Activated naive CD4-positive, alpha-beta T cell treated with anti-CD3 and anti-CD28 coated beads, Interleukin-2, amount 50 U/mL, for 16 hours (primary cell): Measurements from ENCODE around the gene SMIM34.
"Not testable (repeated sequence)": the region's sequence is repeated elsewhere in the genome, so short reads cannot be mapped to it uniquely, and the experiment has no call there.

ENCODE experiments used
- DNase-seq: peaks from one replicate; pipeline ENCODE4 v3.0.0-alpha.2; 2020

Gene SMIM34

GRCh38 chr21:34423805-34424204, at the start of gene SMIM34:
TSS of gene SMIM34 (minus strand) at chr21:34423951. CDS start at chr21:34423839, 112 bp downstream.
- not testable (repeated sequence) for DNase-seq

GRCh38 chr21:34467333-34467732, 43.6 kb upstream of the SMIM34 start:
- not testable (repeated sequence) for DNase-seq

- DNase-seq: not testable (repeated sequence)
Observed at GRCh38 chr21:34459426-34459825, 35.7 kb upstream of the SMIM34 start.

- not testable (repeated sequence) for DNase-seq
Observed at GRCh38 chr21:34458266-34458665, 34.5 kb upstream of the SMIM34 start.

GRCh38 chr21:34456180-34456579, 32.4 kb upstream of the SMIM34 start:
- DNase-seq: not testable (repeated sequence)

GRCh38 chr21:34455628-34456027, 31.9 kb upstream of the SMIM34 start:
- not testable (repeated sequence) for DNase-seq

- DNase-seq: not testable (repeated sequence)
Observed at GRCh38 chr21:34447018-34447417, 23.3 kb upstream of the SMIM34 start.

GRCh38 chr21:34443486-34443885, 19.7 kb upstream of the SMIM34 start:
- DNase-seq: not testable (repeated sequence)

GRCh38 chr21:34429710-34430109, 6.0 kb upstream of the SMIM34 start:
- DNase-seq: not testable (repeated sequence)

GRCh38 chr21:34428441-34428840, 4.7 kb upstream of the SMIM34 start:
- not testable (repeated sequence) for DNase-seq

- not testable (repeated sequence) for DNase-seq
Observed at GRCh38 chr21:34427339-34427738, 3.6 kb upstream of the SMIM34 start.

GRCh38 chr21:34417448-34418077, 6.2 kb downstream of the SMIM34 start:
- not testable (repeated sequence) for DNase-seq

- not testable (repeated sequence) for DNase-seq
Observed at GRCh38 chr21:34407294-34407693, 16.5 kb downstream of the SMIM34 start.

- not testable (repeated sequence) for DNase-seq
Observed at GRCh38 chr21:34406676-34407075, 17.1 kb downstream of the SMIM34 start.

GRCh38 chr21:34406102-34406501, 17.6 kb downstream of the SMIM34 start:
- DNase-seq: not testable (repeated sequence)

- DNase-seq: not testable (repeated sequence)
Observed at GRCh38 chr21:34405686-34406085, 18.1 kb downstream of the SMIM34 start.

- DNase-seq: not testable (repeated sequence)
Observed at GRCh38 chr21:34404742-34405141, 19.0 kb downstream of the SMIM34 start.

GRCh38 chr21:34400522-34400921, 23.2 kb downstream of the SMIM34 start:
- not testable (repeated sequence) for DNase-seq

- DNase-seq: not testable (repeated sequence)
Observed at GRCh38 chr21:34383724-34384415, 39.9 kb downstream of the SMIM34 start.

GRCh38 chr21:34383138-34383537, 40.6 kb downstream of the SMIM34 start:
- DNase-seq: not testable (repeated sequence)

GRCh38 chr21:34375619-34375972, 48.2 kb downstream of the SMIM34 start:
- DNase-seq: not testable (repeated sequence)

GRCh38 chr21:34374940-34375618, 48.7 kb downstream of the SMIM34 start, which contains the start of gene SMIM11:
TSS of gene SMIM11 (plus strand) at chr21:34375507. CDS start at chr21:34379505, 3,998 bp downstream.
- DNase-seq: not testable (repeated sequence)

GRCh38 chr21:34374462-34374861, 49.3 kb downstream of the SMIM34 start:
- not testable (repeated sequence) for DNase-seq
